Stimulated activated CD4-positive, alpha-beta T cell treated with anti-CD3 and anti-CD28 coated beads, Interleukin-12 subunit alpha, Interleukin-12 subunit beta, amount 100 ng/mL, for 4 hours (primary cell): ENCODE data around the gene CLCN6.
"Not testable (repeated sequence)": the region's sequence is repeated elsewhere in the genome, so short reads cannot be mapped to it uniquely, and the experiment has no call there.

Source experiments
- DNase-seq: peaks from one replicate; pipeline ENCODE4 v3.0.0-alpha.2; 2020

CLCN6 gene

GRCh38 chr1:11795238-11795890 lies 10.6 kb upstream of the CLCN6 start:
- DNase-seq: no peak

- no peak for DNase-seq
These were observed 9.8 kb upstream of the CLCN6 start for GRCh38 chr1:11796036-11796828.

- no peak for DNase-seq
These were observed 8.3 kb upstream of the CLCN6 start for GRCh38 chr1:11797525-11798216.

GRCh38 chr1:11799099-11799498 lies 6.9 kb upstream of the CLCN6 start:
- no peak for DNase-seq

GRCh38 chr1:11799896-11800295 lies 6.1 kb upstream of the CLCN6 start:
- DNase-seq: no peak

- no peak for DNase-seq
These were observed 5.6 kb upstream of the CLCN6 start for GRCh38 chr1:11800391-11800755.

GRCh38 chr1:11800756-11801433 lies 5.1 kb upstream of the CLCN6 start:
- DNase-seq: no peak

GRCh38 chr1:11802616-11802972 lies 3.4 kb upstream of the CLCN6 start:
- no peak for DNase-seq

GRCh38 chr1:11802973-11803885 lies 2.8 kb upstream of the CLCN6 start:
- DNase-seq: peak; percentile 67

GRCh38 chr1:11803924-11804665 lies 1.9 kb upstream of the CLCN6 start:
- DNase-seq: not testable (repeated sequence)

GRCh38 chr1:11804666-11805421 lies 1.1 kb upstream of the CLCN6 start:
- DNase-seq: peak; percentile 30

GRCh38 chr1:11806307-11806936 lies 431 bp downstream of the CLCN6 start:
- DNase-seq: no peak

GRCh38 chr1:11807133-11807532 lies 1.1 kb downstream of the CLCN6 start:
- DNase-seq: no peak

GRCh38 chr1:11813021-11813420 lies 7.0 kb downstream of the CLCN6 start:
- no peak for DNase-seq

- DNase-seq: no peak
These were observed 11.2 kb downstream of the CLCN6 start for GRCh38 chr1:11817192-11817591.

- no peak for DNase-seq
These were observed 16.1 kb downstream of the CLCN6 start for GRCh38 chr1:11822091-11822490.

- no peak for DNase-seq
These were observed 17.6 kb downstream of the CLCN6 start for GRCh38 chr1:11823366-11824137.

GRCh38 chr1:11825131-11825530 lies 19.1 kb downstream of the CLCN6 start:
- DNase-seq: no peak

GRCh38 chr1:11826946-11827345 lies 21.0 kb downstream of the CLCN6 start:
- no peak for DNase-seq

GRCh38 chr1:11828511-11828910 lies 22.5 kb downstream of the CLCN6 start:
- DNase-seq: no peak
